Measurements from ENCODE around the gene ARMC9.
A peak's percentile ranks its signal among the peaks of the same experiment; 100 is the strongest.

Gene ARMC9

GRCh38 chr2:231318954-231319353 is 120.5 kb downstream of the ARMC9 start:
- no peak for DNase-seq

GRCh38 chr2:231319867-231320266 is 121.4 kb downstream of the ARMC9 start:
- no peak for DNase-seq

DNA sequence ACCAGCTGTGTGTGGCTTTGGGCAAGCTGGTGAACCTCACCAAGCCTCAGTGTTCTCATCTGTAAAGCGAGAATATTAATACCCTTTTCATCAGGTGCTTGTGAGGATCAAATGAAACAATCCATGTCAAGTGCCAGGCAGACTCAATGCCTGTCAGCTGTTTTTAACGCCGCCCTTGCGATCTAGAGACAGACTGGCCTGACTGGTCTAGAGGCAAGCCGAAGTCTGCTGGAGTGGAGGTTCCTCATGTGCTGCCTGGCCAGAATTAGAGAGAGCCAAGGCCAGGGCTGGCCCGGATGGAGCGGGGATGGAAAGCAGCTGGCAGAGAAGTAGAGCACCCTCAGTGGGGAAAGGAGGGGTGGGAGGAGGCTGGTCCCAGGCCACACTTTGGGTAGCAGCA is 122.6 kb downstream of the ARMC9 start:
- DNase-seq, result no peak

GRCh38 chr2:231321556-231322334 is 123.3 kb downstream of the ARMC9 start:
- peak; percentile 24 to 57 for DNase-seq

DNA sequence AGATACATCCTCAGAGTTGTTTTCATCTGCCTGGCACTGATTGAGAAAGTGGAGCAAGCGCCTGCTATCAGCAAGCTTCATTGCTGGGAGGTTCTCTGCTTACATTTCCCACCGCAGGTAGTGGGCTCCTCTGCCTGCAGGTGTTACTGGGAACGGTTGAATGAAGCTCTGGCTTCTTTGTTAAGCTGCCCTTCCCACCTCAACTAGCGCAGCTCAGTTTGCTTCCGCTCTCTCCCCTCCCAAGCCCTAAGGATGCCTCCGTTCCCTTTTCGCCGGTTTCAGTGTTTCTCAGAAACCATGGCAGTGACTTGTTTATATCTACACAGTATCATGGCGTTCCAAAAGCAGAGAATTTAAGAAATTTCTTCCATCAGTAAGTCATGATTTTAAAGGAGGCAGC is 124.9 kb downstream of the ARMC9 start:
- peak; percentile 10 to 30 for DNase-seq

DNA sequence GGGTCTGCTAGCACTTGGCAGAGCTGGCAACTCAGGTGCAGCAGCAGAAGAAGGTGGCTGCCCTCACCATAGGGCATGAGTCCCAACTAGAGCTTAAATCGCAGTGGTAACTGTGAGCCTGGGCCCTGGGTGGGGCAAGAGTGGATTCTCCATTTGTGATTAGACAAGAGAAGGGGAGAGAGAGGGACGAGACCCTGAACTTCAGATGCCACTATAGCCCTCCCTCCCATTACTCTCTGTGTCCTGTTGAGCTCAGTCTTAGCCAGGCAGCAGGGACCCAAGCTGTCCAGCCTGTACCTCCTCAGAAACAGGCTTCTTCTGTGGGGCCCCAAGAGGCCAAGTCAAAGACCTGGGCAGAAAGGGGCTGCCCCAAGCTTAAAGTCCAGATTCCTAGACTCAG is 127.4 kb downstream of the ARMC9 start:
- no peak for DNase-seq

- DNase-seq, result no peak
Observed at GRCh38 chr2:231326404-231326803, 128.0 kb downstream of the ARMC9 start.

- no peak for DNase-seq
Observed at GRCh38 chr2:231330311-231330710, 131.9 kb downstream of the ARMC9 start.

GRCh38 chr2:231331533-231331932 is 133.1 kb downstream of the ARMC9 start:
- no peak for DNase-seq

DNA sequence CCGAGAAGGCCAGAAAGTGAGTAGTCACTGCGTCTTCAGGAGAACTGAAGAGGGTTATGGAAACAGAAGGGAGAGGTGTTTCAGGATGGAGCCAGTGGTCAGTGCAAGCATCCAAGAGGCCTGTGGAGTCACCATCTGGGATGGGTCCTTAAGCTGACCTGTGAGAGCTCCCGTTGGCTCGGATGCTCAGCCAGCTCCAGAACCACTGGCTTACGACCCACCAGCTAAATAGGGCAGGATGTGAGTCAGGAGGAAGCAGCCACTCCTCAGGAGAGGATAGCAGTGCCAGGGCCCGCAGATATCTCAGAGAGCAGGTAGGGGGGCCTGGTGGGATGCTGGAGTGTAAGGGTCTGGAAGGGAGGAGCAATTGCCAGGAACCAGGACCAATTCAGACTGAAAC is 134.0 kb downstream of the ARMC9 start:
- DNase-seq, result no peak

GRCh38 chr2:231332872-231333500 is 134.6 kb downstream of the ARMC9 start:
- DNase-seq, result no peak

- no peak for DNase-seq
Observed at GRCh38 chr2:231334179-231334930, 135.9 kb downstream of the ARMC9 start.

DNA sequence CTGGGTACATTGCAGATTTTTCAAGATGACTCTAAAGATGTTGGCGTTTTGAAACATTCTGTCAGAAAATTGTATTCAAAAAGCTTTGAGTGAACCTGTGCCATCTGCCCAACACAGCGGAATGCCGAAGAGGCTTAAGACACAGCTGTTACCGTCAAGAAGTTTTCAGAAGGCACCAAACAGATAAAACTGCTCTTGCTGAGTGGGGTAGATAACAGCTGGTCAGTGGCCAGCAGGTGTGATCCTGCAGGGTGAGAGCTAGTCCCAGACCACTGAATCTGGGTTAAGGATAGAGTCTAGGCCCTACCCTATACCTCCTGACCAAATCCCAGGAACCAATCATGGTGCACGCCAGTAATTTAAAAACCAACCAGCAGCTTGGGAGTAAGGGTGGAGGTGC is 136.6 kb downstream of the ARMC9 start:
- DNase-seq, result no peak

GRCh38 chr2:231335591-231335990 is 137.2 kb downstream of the ARMC9 start:
- no peak for DNase-seq

DNA sequence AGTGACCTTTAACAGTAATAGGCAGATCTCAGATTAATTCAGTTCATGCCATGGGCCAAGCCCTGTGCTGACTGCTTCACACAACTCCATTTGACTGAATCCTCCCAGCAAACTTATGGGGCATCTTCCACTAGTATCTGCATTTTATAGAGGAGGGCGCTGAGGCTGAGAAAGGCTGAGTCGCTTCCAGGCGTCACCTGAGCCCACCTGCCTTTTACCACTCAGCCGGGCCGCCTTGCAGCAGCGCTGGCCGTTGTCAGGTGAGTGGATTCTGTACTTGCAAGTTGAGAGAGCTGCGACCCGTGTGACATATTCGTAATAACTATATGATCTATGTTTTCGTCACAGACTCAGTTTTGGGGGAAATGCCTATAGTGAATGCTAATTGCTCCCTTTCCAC is 137.8 kb downstream of the ARMC9 start:
- DNase-seq, result no peak

DNA sequence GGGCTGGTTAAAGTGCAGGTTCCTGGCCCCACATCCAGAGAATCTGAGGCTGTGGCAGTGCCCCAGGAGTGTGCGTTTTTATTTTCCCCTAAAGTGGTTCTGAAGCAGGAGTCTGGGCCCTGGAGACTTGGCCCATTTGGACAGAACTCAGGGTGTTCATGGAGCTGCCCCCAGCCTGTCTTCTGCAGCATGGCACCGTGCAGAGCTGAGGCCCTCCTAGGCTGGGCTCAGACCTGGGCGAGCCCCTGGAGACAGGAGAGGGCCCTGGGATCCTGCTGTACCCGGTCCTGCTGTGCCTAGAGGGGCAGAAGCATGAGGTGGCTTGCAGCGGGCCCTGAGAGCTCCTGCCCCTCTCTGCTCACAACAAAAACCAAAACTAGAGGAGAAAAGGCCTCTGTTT is 138.3 kb downstream of the ARMC9 start:
- no peak for DNase-seq

- no peak for DNase-seq
Observed at GRCh38 chr2:231337807-231338759, 139.7 kb downstream of the ARMC9 start.

- no peak for DNase-seq
Observed at GRCh38 chr2:231339316-231339715, 140.9 kb downstream of the ARMC9 start.

- no peak for DNase-seq
Observed at GRCh38 chr2:231341100-231341499, 142.7 kb downstream of the ARMC9 start.

DNA sequence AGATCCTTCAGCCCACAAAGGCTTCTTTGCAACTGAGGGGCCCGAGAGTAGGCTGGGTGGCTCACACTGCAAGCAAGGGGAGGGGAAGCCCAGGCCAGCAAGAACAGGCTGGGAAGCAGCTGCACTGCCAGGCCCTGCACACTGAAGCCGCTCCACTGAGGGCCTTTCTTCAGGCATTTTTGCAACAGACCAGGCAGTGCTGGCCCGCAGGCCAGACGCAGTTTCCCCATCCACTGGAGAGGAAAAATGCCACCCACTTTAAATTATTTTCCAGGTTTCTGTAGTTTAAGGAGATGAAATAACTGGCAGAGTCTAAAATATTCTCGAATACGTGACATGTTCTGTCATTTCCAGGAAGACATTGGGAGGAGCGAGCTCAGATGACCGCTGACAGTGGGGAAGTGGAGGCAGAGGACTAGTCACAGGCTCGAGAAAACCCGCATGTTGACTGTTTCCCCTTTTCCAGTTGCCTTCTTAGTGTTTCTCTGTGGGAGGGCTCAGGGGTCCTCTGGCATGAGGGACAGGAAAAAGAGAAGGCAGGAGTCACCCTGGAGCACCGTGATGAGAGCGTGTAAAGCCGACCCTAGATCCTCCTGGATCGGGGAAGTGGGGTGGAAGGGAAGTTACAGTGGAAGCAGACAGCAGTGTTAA is 143.8 kb downstream of the ARMC9 start:
- peak; percentile 7 to 20 for DNase-seq

DNA sequence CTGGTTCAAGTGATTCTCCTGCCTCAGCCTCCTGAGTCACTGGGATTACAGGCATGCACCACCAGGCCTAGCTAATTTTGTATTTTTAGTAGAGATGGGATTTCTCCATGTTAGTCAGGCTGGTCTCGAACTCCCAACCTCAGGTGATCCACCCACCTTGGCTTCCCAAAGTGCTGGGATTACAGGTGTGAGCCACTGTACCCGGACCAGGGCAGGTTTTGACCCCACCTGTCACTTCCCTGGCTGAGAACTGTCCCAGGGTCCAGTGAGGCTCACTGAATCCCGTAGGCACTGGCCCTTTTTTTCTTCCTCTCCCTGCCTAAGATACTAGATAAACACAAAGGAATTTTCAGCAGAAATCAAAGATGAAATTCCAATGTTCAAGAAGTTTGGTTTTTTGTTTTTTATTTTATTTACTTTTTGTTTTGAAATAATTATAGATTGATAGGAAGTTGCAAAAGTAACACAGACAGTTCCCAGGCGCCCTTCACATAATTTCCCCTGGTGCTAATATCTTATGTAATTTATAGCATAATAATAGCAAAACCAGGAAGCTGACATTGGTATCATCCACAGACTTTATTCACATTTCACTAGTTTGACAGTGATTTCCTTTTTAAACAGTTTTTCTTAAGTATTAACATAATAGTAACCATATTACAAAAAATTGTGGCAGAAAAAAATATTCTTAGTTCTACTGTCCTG is 144.7 kb downstream of the ARMC9 start:
- DNase-seq, result no peak

DNA sequence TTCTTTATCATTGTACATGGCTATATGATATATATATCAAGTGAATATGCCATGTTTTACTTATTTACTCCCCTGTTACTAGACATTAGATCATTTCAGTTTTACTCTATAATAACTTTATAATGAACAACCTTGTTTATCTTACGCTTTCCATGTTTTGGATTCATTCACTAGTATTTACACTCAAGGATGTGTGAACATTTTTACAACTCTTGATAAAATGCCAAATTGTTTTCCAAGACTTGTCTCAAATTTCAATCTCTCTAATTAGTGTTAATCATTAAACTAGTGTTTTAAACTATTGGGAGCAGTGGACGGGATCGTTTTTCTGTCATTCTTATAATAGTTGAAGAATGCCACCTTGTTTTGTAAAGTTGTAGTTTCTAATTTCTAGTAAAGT is 145.6 kb downstream of the ARMC9 start:
- DNase-seq, result no peak

Measured in CD4-positive, alpha-beta T cell treated with Interleukin-4 for 1 hour (primary cell).